Measurements from ENCODE around the gene GTF3C4. TPM values are rescaled to one million over a fixed set of nuclear protein-coding genes. Genes with fewer than 3 reads are reported as not detected.

The GTF3C4 gene
- total RNA-seq, 1 donor from 2014 or later, result 19.6 TPM

GRCh38 chr9:132669319-132669697 is 956 bp upstream of the GTF3C4 start:
- TF ChIP-seq CTCF (IDR thresholded peaks at IDR 0.05; ENCODE audit: partially characterized antibody, unreplicated experiment), result no peak

GRCh38 chr9:132669698-132670456 is 387 bp upstream of the GTF3C4 start, which contains the start of gene DDX31:
Gene DDX31 (minus strand): TSS chr9:132669983. CDS start chr9:132669934, 49 bp downstream.
- H3K9me3 Mint-ChIP-seq (ENCODE audit: unreplicated experiment), result peaks cover 5% of the 10 kb centered on the region
- H3K4me3 Mint-ChIP-seq (ENCODE audit: unreplicated experiment), result peak within 1 kb of the TSS; percentile 94
- H3K4me1 Mint-ChIP-seq (ENCODE audit: low read depth, unreplicated experiment), result peaks cover 13% of the 10 kb centered on the region
- H3K36me3 Mint-ChIP-seq (ENCODE audit: unreplicated experiment), result no peaks in the 10 kb centered on the region
- DNase-seq, result peak; percentile 80
- peaks cover 4% of the 10 kb centered on the region for H3K27me3 Mint-ChIP-seq (ENCODE audit: unreplicated experiment)
- TF ChIP-seq CTCF (IDR thresholded peaks at IDR 0.05; ENCODE audit: partially characterized antibody, unreplicated experiment), result no peak
- H3K27ac Mint-ChIP-seq (ENCODE audit: unreplicated experiment), result peak within 1 kb of the TSS; percentile 75

More at GRCh38 chr9:132669319-132669697, 956 bp upstream of the GTF3C4 start:
- peaks cover 4% of the 10 kb centered on the region for H3K27me3 Mint-ChIP-seq (ENCODE audit: unreplicated experiment)
- peaks cover 13% of the 10 kb centered on the region for H3K4me1 Mint-ChIP-seq (ENCODE audit: low read depth, unreplicated experiment)
- DNase-seq, result peak; percentile 57
- H3K36me3 Mint-ChIP-seq (ENCODE audit: unreplicated experiment), result no peaks in the 10 kb centered on the region
- peaks cover 5% of the 10 kb centered on the region for H3K9me3 Mint-ChIP-seq (ENCODE audit: unreplicated experiment)
- no peak overlapping the region for H3K27ac Mint-ChIP-seq (ENCODE audit: unreplicated experiment)
- H3K4me3 Mint-ChIP-seq (ENCODE audit: unreplicated experiment), result peak overlapping the region; percentile 87

GRCh38 chr9:132671620-132672412 is 1.6 kb downstream of the GTF3C4 start:
- no peak for DNase-seq
- Mint-ChIP-seq H3K36me3 (ENCODE audit: unreplicated experiment) (no peaks in the 10 kb centered on the region), H3K4me3 (ENCODE audit: unreplicated experiment) (peak overlapping the region; percentile 94), H3K27ac (ENCODE audit: unreplicated experiment) (peak overlapping the region; percentile 65), H3K4me1 (ENCODE audit: low read depth, unreplicated experiment) (peaks cover 13% of the 10 kb centered on the region), H3K9me3 (ENCODE audit: unreplicated experiment) (peaks cover 5% of the 10 kb centered on the region), H3K27me3 (ENCODE audit: unreplicated experiment) (peaks cover 4% of the 10 kb centered on the region)
- no peak for TF ChIP-seq CTCF (IDR thresholded peaks at IDR 0.05; ENCODE audit: partially characterized antibody, unreplicated experiment)

GRCh38 chr9:132672413-132672690 is 2.1 kb downstream of the GTF3C4 start:
- H3K4me1 Mint-ChIP-seq (ENCODE audit: low read depth, unreplicated experiment), result peaks cover 13% of the 10 kb centered on the region
- H3K27ac Mint-ChIP-seq (ENCODE audit: unreplicated experiment), result no peak overlapping the region
- H3K4me3 Mint-ChIP-seq (ENCODE audit: unreplicated experiment), result peak overlapping the region; percentile 39
- no peak for TF ChIP-seq CTCF (IDR thresholded peaks at IDR 0.05; ENCODE audit: partially characterized antibody, unreplicated experiment)
- no peaks in the 10 kb centered on the region for H3K36me3 Mint-ChIP-seq (ENCODE audit: unreplicated experiment)
- DNase-seq, result no peak
- peaks cover 5% of the 10 kb centered on the region for H3K9me3 Mint-ChIP-seq (ENCODE audit: unreplicated experiment)
- peaks cover 4% of the 10 kb centered on the region for H3K27me3 Mint-ChIP-seq (ENCODE audit: unreplicated experiment)

- TF ChIP-seq CTCF (IDR thresholded peaks at IDR 0.05; ENCODE audit: partially characterized antibody, unreplicated experiment), result peak; percentile 19
- Mint-ChIP-seq H3K27me3 (ENCODE audit: unreplicated experiment) (peaks cover 4% of the 10 kb centered on the region), H3K27ac (ENCODE audit: unreplicated experiment) (no peak overlapping the region), H3K4me3 (ENCODE audit: unreplicated experiment) (peak overlapping the region; percentile 50), H3K9me3 (ENCODE audit: unreplicated experiment) (peaks cover 5% of the 10 kb centered on the region), H3K4me1 (ENCODE audit: low read depth, unreplicated experiment) (peaks cover 13% of the 10 kb centered on the region), H3K36me3 (ENCODE audit: unreplicated experiment) (no peaks in the 10 kb centered on the region)
- DNase-seq, result no peak
Observed at GRCh38 chr9:132673355-132673754, 3.1 kb downstream of the GTF3C4 start.

Measured in glutamatergic neuron (in vitro differentiated cells).